Panc1 (cell line): ENCODE results near the gene PLCH1. TPM values are rescaled to one million over a fixed set of nuclear protein-coding genes. Genes with fewer than 3 reads are reported as not detected.

Source experiments
- ATAC-seq: fragments of 200-7000 bp; cut with Tn5 transposase; 2 replicates; pipeline ENCODE4 v1.9.1; 2020; ENCODE audit warnings: mild to moderate bottlenecking, moderate library complexity
- BruUV-seq: library from RNA; stranded (reverse); fragments of 400-500 nt; replicated peaks from 2 replicates; lab custom pipeline; 2021; lab: Mats Ljungman, UMichigan
- CTCF ChIA-PET: fragments of 300-600 bp; sonication (Branson Sonifier 250); formaldehyde crosslinking; loops from one replicate; lab custom pipeline; 2022; ENCODE audit warnings: antibody characterized with exemption; lab: Charles Lee
- POLR2A ChIA-PET: fragments of 300-600 bp; sonication (Branson Sonifier 250); formaldehyde crosslinking; loops from one replicate; lab custom pipeline; 2022; ENCODE audit warnings: antibody characterized with exemption; lab: Charles Lee
- DNase-seq: peaks from one replicate; pipeline ENCODE4 v3.0.0-alpha.2; 2010; ENCODE audit warnings: low read depth, low spot score
- H3K27ac ChIP-seq: 2 replicates; pipeline ENCODE4 v1.5.1; 2011; ENCODE audit warnings: mild to moderate bottlenecking, low read length, inconsistent platforms
- H3K27me3 ChIP-seq: fragments of 200-500 bp; sonication (Bioruptor generic); 2 replicates; pipeline ENCODE4 v1.6.0; 2014; ENCODE audit warnings: low read length, inconsistent platforms; ENCODE audit not compliant: control insufficient read depth, insufficient read depth
- H3K36me3 ChIP-seq: fragments of 200-500 bp; sonication (Bioruptor generic); 2 replicates; pipeline ENCODE4 v1.5.1; 2014; ENCODE audit warnings: inconsistent platforms, mild to moderate bottlenecking, low read length, moderate library complexity; ENCODE audit not compliant: control insufficient read depth, insufficient read depth
- H3K4me1 ChIP-seq: 2 replicates; pipeline ENCODE4 v1.5.1; 2011; ENCODE audit warnings: inconsistent platforms, mild to moderate bottlenecking, low read length, moderate library complexity; ENCODE audit not compliant: control insufficient read depth, insufficient read depth
- H3K4me3 ChIP-seq, 2 experiments: 2 replicates each; pipeline ENCODE4 v1.5.1; 2011 to 2012; ENCODE audit warnings: low read depth in 2 of 2, low read length in 2 of 2, mild to moderate bottlenecking in 2 of 2, inconsistent platforms in 1 of 2, moderate library complexity in 1 of 2
- H3K9me3 ChIP-seq: fragments of 200-500 bp; sonication (Bioruptor generic); 2 replicates; pipeline ENCODE4 v1.5.1; 2014; ENCODE audit warnings: low read depth, mild to moderate bottlenecking, inconsistent platforms, low read length, moderate library complexity; ENCODE audit not compliant: control insufficient read depth, insufficient read depth
- CTCF ChIP-seq: fragments of 450-650 bp; IDR thresholded peaks from 2 replicates; pipeline ENCODE4 v1.5.1; 2017; ENCODE audit warnings: mild to moderate bottlenecking
- POLR2AphosphoS5 ChIP-seq: IDR thresholded peaks from 2 replicates; pipeline ENCODE4 v1.6.1; 2012; ENCODE audit warnings: mild to moderate bottlenecking, low read depth, low read length, moderate library complexity
- REST ChIP-seq, 2 experiments: IDR thresholded peaks; 2 replicates each; pipeline ENCODE4 v1.6.1; 2011 to 2012; ENCODE audit warnings: low read depth in 2 of 2, control low read depth in 1 of 2, low read length in 1 of 2, mild to moderate bottlenecking in 1 of 2, moderate library complexity in 1 of 2; ENCODE audit not compliant: insufficient read depth in 1 of 2
- SIN3A ChIP-seq: IDR thresholded peaks from 2 replicates; pipeline ENCODE4 v1.6.1; 2012; ENCODE audit warnings: low read depth, mild to moderate bottlenecking, low read length, moderate library complexity, borderline replicate concordance; ENCODE audit not compliant: insufficient read depth
- TCF7L2 ChIP-seq: IDR thresholded peaks from 2 replicates; pipeline ENCODE4 v1.6.1; 2011; ENCODE audit warnings: mild to moderate bottlenecking, low read depth, low read length, inconsistent platforms
- in situ Hi-C: cut with HindIII; loops from 2 replicates; pipeline ENCODE4 v1.10.0; 2016; ENCODE audit warnings: low sequenced_read_pairs, low pct_unique_long_range_greater_than_20kb
- intact Hi-C: fragments of 100-400 bp; cut with micrococcal nuclease; formaldehyde crosslinking; loops from one replicate; pipeline ENCODE4 v1.10.0; 2022; ENCODE audit not compliant: unreplicated experiment
- total RNA-seq: library from RNA; stranded (reverse); gene quantifications from one replicate; pipeline ENCODE4 v1.2.1, GENCODE V29; 2021; ENCODE audit not compliant: unreplicated experiment

Gene PLCH1
- total RNA-seq, 1 experiment from 2014 or later, result 0.03 TPM

DNA sequence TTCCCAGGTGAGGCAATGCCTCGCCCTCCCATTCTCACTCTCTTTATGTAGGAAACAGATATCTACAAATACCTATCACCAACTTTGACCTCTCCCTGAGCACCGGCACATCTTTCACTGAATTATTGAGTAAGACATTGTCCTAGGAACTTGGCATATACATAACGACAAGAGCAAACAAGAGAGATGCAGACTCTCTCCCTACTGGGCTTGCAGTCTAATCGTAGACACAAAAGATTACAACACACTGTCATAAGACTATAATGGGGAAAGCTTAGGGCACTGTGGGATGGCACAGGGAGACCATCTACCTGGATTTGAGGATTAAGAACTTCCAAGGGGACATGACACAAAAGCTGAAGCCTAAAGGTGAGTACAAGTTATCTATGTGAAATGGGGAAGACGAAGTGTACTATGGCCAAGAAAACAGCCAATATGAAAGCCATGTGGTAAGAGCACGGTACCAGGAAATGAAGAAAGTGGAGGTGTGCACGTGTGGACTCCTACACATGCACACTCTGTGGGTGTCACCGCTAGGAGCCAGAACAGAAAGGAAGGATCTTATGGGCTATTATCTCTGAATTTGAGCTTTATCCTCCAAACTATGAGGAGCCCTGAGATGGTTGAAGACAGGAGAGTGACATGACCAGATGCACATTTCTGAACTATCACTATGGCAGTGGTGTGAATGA, 232.6 kb downstream of the PLCH1 start:
- in situ Hi-C loops, result no loop called here
- CTCF ChIA-PET, result no interaction called here
- no peak overlapping the region for H3K27ac ChIP-seq
- intact Hi-C loops, result no loop called here
- ATAC-seq (no peak), DNase-seq (no peak)
- H3K4me3 ChIP-seq, result no peak overlapping the region
- no TSS peak for BruUV-seq
- POLR2A ChIA-PET, result no interaction called here
- H3K9me3 ChIP-seq, result no peaks in the 10 kb centered on the region
- no peaks in the 10 kb centered on the region for H3K4me1 ChIP-seq
- H3K27me3 ChIP-seq, result no peaks in the 10 kb centered on the region
- H3K36me3 ChIP-seq, result no peaks in the 10 kb centered on the region
- TF ChIP-seq REST (IDR thresholded peaks at IDR 0.05; ENCODE audit: insufficient read depth in 1 of 2, low read depth in 2 of 2, low read length in 1 of 2), result no peak
- no peak for TF ChIP-seq POLR2AphosphoS5
- no peak for TF ChIP-seq CTCF
- TF ChIP-seq TCF7L2, result no peak
- TF ChIP-seq SIN3A, result no peak

DNA sequence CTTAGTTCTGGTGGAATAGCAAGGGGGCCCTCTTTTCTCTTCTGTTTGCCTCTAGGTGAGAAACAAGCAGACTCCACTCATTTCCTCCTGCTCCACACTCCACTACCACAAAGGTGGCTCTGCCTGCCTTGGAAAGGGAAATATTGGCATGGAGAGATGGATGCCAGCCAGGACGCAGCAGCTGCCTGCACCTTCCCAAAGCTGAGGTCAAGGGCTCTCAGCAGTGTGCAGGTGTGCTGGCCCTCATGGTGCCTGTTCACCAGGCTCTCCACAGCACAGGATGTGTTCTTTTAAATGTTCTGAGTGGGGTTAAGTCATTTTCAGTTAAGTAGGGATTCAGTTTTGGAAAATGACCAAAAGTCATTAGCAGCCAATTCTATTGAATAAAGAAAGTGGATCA, 240.2 kb downstream of the PLCH1 start:
- TF ChIP-seq SIN3A (no peak), POLR2AphosphoS5 (no peak), REST (IDR thresholded peaks at IDR 0.05; ENCODE audit: insufficient read depth in 1 of 2, low read depth in 2 of 2, low read length in 1 of 2) (no peak), TCF7L2 (no peak), CTCF (no peak)
- intact Hi-C loops, result no loop called here
- CTCF ChIA-PET, result no interaction called here
- POLR2A ChIA-PET, result no interaction called here
- H3K36me3 ChIP-seq, result no peaks in the 10 kb centered on the region
- ATAC-seq (no peak), DNase-seq (no peak)
- H3K27ac ChIP-seq, result no peak overlapping the region
- in situ Hi-C loops, result no loop called here
- no peaks in the 10 kb centered on the region for H3K4me1 ChIP-seq
- H3K27me3 ChIP-seq, result no peaks in the 10 kb centered on the region
- BruUV-seq, result no TSS peak
- H3K9me3 ChIP-seq, result no peaks in the 10 kb centered on the region
- H3K4me3 ChIP-seq, result no peak overlapping the region
